BE2C (cell line): Measurements from ENCODE around the gene CD6.

Experiments
- DNase-seq: peaks from one replicate; pipeline ENCODE4 v3.0.0-alpha.2; 2020
- H3K27me3 ChIP-seq: fragments of 250-450 bp; sonication (Bioruptor Pico); 2 replicates; pipeline ENCODE4 v1.5.1; 2020; ENCODE audit warnings: mild to moderate bottlenecking
- H3K36me3 ChIP-seq: fragments of 250-450 bp; sonication (Bioruptor Pico); 2 replicates; pipeline ENCODE4 v1.5.1; 2020; ENCODE audit warnings: mild to moderate bottlenecking
- H3K4me1 ChIP-seq: fragments of 250-450 bp; sonication (Bioruptor Pico); 2 replicates; pipeline ENCODE4 v1.5.1; 2020
- H3K4me3 ChIP-seq: 2 replicates; pipeline ENCODE4 v1.5.1; 2011; ENCODE audit warnings: low read depth, low read length
- H3K9me3 ChIP-seq: fragments of 250-450 bp; sonication (Bioruptor Pico); 2 replicates; pipeline ENCODE4 v1.5.1; 2020
- TF ChIP-seq, protein P1 (sequence below): IDR thresholded peaks from 2 replicates; pipeline ENCODE4 v1.5.1; 2012; ENCODE audit warnings: mild to moderate bottlenecking, low read depth, low read length

Gene CD6

DNA sequence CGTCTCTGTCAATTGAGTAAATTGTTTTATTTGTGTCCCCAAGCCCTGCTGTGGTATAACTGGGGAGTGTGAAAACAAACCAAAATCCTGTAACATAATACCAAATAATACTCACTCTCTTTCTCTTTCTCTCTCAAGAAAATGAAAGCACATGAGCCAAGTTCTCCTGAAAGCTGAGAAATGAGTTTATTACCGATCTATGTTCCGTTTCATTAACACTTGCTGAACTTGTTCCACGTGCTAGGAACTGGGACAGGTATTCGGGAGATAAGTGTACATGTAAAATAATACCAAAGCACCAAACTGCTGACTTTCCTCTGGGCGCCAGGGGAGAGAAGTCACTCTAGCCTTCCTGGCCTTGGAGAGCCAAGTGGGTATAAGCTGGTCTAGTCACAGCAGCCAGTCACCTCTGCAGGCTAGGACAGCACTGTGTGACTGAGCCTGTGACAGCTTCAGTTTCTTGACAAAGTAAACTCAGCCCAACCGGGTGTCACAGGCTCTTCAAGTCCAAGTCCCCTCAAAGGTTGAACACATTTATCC lies 23.1 kb downstream of the CD6 start:
- TF ChIP-seq, protein P1, sequence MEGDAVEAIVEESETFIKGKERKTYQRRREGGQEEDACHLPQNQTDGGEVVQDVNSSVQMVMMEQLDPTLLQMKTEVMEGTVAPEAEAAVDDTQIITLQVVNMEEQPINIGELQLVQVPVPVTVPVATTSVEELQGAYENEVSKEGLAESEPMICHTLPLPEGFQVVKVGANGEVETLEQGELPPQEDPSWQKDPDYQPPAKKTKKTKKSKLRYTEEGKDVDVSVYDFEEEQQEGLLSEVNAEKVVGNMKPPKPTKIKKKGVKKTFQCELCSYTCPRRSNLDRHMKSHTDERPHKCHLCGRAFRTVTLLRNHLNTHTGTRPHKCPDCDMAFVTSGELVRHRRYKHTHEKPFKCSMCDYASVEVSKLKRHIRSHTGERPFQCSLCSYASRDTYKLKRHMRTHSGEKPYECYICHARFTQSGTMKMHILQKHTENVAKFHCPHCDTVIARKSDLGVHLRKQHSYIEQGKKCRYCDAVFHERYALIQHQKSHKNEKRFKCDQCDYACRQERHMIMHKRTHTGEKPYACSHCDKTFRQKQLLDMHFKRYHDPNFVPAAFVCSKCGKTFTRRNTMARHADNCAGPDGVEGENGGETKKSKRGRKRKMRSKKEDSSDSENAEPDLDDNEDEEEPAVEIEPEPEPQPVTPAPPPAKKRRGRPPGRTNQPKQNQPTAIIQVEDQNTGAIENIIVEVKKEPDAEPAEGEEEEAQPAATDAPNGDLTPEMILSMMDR: no peak

DNA sequence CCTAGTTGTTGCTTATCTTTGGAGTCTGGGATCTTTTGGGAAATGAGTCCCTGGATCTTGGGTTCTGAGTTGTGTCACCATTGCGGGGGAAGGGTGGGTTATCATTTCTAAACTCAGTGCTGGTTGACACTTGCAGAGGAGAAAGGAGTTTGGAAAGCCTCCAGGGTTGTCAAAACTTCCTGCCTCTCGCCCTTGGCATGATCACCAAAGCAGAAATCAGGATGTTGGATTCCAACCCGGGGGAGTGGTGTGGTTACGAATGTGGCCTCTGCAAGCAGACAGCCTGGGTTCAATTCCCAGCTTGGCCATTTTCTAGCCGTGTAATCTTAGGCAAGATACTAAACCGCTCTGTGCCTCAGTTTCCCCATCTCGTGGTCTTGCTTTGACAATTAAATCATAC lies 24.3 kb downstream of the CD6 start:
- H3K36me3 ChIP-seq: no peaks in the 10 kb centered on the region
- no peak overlapping the region for H3K4me3 ChIP-seq
- no peaks in the 10 kb centered on the region for H3K9me3 ChIP-seq
- TF ChIP-seq, protein P1: no peak
- H3K27me3 ChIP-seq: no peaks in the 10 kb centered on the region
- DNase-seq: no peak
- H3K4me1 ChIP-seq: no peaks in the 10 kb centered on the region

More for the DNA sequence above, 23.1 kb downstream of the CD6 start:
- Histone ChIP-seq H3K36me3 (no peaks in the 10 kb centered on the region), H3K27me3 (no peaks in the 10 kb centered on the region), H3K9me3 (no peaks in the 10 kb centered on the region), H3K4me3 (no peak overlapping the region), H3K4me1 (no peaks in the 10 kb centered on the region)
- no peak for DNase-seq

DNA sequence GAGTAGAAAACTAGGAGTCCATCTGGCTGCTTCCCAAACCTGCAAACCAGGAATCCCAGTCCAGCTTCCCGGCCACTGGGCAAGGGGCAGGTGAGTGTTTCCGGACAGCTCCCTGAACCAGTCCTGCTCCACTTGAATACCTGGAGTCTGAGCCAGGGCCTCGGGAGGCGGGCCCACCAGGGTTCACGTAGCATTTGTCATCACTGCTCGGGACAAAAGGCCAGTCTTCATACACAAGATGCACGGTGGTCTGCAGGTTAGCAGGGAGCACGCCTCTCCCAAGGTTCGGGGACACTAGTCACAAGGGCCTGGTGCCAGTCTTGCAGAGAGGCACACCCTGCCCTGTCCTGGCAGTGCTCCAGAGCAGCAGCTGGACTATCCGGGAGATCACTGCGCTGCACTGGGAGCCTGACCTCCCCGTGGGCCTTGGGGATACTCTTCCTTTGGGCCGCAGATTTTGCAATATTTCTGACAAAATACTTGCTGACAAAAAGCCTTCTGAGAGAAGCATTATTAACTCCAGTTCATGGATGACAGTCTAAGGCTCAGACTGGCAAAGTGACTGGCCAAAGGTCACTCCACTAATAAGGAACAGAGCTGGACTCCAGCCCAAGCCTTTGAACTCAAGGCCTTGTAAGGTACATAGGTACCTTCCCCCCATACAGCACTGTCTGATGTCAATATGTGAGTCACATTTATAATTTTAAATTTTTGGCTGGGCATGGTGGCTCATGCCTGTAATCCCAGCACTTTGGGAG lies 25.1 kb downstream of the CD6 start:
- Histone ChIP-seq H3K4me1 (no peaks in the 10 kb centered on the region), H3K4me3 (no peak overlapping the region), H3K36me3 (no peaks in the 10 kb centered on the region), H3K27me3 (no peaks in the 10 kb centered on the region), H3K9me3 (no peaks in the 10 kb centered on the region)
- TF ChIP-seq, protein P1: no peak
- no peak for DNase-seq

DNA sequence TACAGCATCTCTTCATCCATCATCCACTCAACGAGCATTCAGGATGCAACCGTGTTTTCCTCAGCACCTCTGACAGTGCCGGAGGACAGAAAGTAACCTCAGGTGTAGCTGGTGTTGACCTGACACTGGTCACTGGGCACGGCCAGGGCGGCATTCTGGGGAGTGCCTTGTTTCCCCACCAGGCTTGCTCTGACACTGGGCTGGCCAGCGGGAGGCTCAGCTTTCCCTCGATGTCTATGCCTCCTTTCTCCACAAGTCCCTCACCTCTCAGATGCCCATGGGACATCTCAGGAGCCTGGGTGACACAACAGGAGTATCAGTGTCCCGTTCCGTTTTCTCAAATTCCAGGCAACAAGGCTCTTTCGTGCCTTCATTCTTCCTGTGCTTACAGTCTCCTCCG lies 28.9 kb downstream of the CD6 start:
- no peak overlapping the region for H3K4me3 ChIP-seq
- no peak for DNase-seq
- TF ChIP-seq, protein P1: no peak
- no peaks in the 10 kb centered on the region for H3K4me1 ChIP-seq
- H3K9me3 ChIP-seq: no peaks in the 10 kb centered on the region
- no peaks in the 10 kb centered on the region for H3K27me3 ChIP-seq
- H3K36me3 ChIP-seq: no peaks in the 10 kb centered on the region

DNA sequence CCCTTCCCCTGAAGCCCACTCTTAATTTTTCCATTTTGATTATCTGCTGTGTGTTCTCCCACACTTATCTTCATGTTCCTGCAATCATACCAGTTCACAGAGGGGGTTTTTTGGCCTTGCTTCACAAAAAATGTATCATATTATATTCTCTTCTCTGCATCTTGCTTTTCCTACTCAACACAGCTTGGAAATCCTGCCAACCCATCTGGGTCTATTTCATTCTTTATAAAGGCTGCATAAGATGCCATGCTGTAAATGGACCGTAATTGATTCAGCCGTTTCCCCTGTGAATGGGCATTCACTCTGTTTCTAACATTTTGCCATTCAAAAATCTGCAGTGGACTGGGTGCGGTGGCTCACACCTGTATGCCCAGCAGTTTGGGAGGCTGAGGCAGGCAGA lies 30.5 kb downstream of the CD6 start:
- DNase-seq: no peak
- H3K9me3 ChIP-seq: no peaks in the 10 kb centered on the region
- no peaks in the 10 kb centered on the region for H3K4me1 ChIP-seq
- H3K27me3 ChIP-seq: no peaks in the 10 kb centered on the region
- no peak overlapping the region for H3K4me3 ChIP-seq
- H3K36me3 ChIP-seq: no peaks in the 10 kb centered on the region
- TF ChIP-seq, protein P1: no peak

DNA sequence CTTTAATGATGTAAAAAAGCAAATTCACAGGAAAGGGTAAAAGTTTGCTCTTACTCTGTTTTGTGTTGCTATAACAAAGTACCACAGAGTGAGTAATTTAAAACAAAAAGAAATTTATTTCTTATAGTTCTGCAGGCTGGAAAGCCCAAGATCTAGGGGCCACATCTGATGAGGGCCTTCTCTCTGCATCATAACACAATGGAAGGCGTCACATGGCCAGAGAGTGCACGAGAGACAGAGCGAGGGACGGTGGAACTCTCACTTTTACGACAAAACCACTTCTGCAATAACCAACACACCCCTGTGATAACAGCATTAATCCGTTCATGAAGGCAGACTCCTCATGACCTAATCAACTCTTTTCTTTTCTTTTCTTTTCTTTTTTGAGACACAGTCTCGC lies 31.1 kb downstream of the CD6 start:
- H3K4me3 ChIP-seq: no peak overlapping the region
- DNase-seq: no peak
- H3K36me3 ChIP-seq: no peaks in the 10 kb centered on the region
- TF ChIP-seq, protein P1: no peak
- no peaks in the 10 kb centered on the region for H3K27me3 ChIP-seq
- H3K9me3 ChIP-seq: no peaks in the 10 kb centered on the region
- no peaks in the 10 kb centered on the region for H3K4me1 ChIP-seq
